Mesenteric fat pad (tissue), 1 donor: ENCODE results near the gene VAMP5. TPM values are rescaled to one million over a fixed set of nuclear protein-coding genes. Genes with fewer than 3 reads are reported as not detected.
"Not testable (repeated sequence)": the region's sequence is repeated elsewhere in the genome, so short reads cannot be mapped to it uniquely, and the experiment has no call there.

ENCODE experiments used
- DNase-seq: peaks from one replicate; pipeline ENCODE4 v3.0.0-alpha.2; 2020; ENCODE audit warnings: low spot score
- total RNA-seq: library from RNA; stranded (reverse); fragmentation: NEBNext Ultra II Directional; extraction: Animal tissue kit (Norgen Biotek cat#: 25700); gene quantifications from one replicate; pipeline ENCODE4 v1.2.1, GENCODE V29; 2021
- donor health status: DM: yes; HTN: yes; CAD: no.

VAMP5 gene
- total RNA-seq, 1 donor from 2014 or later: 70.3 TPM

DNA sequence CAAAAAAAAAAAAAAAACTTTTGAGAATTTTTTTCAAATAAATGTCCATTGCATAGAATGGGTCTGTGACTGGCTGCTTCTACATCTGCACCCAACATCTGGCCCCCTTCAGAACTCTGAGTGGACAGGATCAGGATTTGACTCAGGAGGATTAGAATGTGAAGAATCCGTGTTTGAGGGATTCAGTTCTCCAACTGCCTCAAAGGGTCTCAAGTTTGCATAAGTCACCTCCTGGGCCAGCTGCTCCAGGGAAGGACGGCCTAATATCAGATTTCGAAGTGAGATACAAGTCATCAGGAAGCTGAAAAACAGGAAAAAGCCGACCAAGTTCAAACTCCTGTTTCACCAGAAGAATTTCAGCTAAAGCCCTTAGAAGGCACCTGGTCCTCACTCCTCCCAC is 34.4 kb upstream of the VAMP5 start:
- DNase-seq: no peak

DNA sequence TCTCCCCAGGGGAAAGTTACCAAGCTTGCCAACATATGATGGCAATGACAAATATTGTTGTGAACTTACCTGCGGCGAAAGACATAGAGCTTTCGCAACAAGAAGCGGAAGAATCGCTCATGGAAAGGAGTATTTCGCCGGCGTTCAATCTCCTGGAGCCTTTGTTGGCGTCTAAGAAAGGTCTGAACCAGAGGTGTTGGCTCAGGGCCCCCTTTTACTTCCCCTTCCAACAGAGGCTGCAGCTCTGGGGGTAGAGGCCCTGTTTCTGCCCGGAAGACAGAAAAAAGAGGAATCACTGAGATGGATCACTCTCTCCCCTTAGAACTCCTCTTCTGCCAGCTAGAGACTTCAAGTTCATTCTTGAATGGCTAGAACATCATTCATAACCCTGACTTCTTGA is 33.7 kb upstream of the VAMP5 start:
- DNase-seq: no peak

DNA sequence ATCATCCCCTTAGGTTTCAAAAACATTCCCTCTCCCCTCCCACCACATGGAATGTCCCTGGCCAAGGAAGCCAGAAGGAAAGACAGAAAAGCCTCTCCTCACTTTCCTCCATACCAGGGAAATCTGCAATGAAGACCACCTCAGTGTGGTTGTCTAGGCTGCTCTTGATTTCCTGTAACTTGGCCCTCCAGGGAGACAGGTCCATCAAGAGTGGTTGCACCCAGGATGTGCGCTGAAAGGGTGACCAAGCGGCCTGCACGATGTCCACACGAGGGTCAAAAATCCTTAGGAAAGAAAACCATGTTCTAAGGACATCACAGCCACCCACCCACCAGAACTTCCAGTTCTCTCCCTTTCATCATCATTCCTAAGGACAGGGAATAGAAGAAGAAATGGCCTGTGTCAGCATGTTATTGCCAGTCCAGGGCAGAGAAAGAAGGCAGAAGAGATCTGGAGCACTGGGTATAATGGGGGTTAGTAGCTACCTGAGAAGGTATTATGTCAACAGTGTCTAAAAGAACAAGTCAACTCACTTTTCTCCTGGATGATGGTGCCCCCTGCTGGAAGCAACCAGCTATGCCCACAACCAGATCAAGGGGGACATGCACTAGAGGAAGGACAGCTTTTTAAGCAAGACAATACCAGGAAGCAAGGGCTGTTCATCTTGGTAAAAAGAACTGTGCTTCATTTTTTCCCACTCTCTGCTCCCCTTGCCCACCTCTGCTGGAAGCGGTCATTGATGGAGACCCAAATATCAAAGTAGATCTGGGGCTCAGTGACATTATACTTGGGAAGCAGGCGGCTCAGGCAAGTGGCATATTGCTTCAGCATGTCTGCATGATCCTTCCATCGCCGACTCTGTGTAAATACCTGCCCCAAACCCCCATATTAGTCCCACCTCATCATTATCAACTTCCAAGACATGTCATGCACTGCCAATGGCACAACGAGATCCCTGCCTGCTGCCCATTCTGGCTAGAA is 32.2 kb upstream of the VAMP5 start:
- no peak for DNase-seq

DNA sequence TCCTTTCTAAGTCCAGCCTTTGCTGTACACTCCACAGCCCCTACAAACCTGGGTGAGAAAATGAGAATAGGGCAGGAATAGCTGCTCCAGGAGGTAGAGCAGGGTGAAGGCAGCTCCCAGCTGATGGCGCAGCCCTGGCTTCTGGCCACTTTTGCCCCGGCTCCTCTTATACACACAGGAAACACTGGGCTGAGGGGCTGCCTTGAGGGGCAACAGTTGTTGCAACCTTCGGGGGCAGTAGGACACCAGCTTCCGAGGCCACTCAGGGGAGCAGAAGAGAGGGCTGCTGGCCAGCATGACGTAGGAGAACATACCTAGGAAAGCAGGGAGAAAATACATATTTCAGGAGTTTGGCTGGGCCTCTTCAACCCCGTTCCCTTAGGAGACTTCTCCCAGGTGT is 31.0 kb upstream of the VAMP5 start:
- DNase-seq: no peak

DNA sequence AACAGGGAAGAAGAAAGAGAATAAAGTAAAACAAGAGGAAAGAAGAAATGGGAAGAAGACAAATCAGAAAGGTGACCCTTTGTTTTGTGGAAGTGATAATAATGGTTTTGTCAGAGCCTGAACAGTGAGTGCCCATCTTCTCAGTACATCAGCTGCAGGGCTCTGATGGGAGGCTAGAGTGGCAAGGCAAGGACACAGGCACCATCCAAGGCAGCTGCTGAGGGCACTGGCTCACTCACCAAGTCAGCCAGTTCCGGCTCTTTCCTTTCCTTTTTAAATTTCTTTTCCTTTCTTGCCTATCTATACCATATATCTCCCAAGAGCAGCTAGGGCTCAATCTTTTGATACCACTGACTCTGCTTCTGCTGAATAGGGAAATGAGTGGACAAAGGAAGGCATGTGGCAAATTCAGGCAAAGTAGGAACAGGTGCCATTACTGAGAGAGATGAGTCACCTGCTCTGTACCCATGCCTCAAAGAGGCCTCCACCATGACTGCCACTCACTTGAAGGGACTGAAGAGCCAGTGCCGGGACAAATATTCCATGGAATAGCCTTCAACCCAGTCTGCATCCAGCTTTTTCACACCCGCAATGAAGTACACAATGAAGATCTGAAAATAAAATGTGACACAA is 29.1 kb upstream of the VAMP5 start:
- no peak for DNase-seq

DNA sequence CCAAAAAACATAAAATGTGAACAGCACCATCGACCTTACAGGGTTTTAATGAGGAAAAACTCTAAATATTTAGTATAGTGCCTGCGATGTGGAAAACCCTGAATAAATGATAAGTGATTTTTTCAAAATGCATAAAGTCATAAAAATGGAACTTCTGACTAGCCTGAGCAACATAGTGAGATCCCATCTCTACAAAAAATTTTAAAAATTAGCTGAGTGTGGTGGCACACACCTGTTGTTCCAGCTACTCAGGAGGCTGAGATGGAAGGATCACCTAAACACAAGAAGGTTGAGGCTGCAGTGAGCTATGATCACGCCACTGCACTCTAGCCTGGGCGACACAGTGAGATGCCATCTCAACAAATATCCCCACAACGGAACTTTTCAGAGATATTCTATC is 27.1 kb upstream of the VAMP5 start:
- no peak for DNase-seq

DNA sequence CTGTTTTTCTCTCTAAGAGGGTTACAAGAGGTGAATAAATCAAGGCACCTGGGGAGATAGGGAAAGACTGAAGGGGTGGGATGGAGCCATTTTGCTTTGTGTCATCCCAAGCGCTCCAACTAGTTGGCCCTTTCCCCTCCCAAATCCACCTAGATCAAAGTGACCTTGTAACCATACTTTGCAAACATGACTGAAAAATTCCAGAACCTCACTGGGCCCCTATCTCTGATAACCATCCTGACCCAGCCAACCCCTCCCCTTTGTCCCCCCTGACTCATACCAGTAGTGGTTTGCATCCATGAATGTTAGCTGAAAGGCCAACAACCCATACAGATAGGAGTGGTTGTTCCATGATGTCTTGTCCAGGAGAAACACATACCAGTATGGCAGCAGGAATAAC is 26.1 kb upstream of the VAMP5 start:
- DNase-seq: no peak

DNA sequence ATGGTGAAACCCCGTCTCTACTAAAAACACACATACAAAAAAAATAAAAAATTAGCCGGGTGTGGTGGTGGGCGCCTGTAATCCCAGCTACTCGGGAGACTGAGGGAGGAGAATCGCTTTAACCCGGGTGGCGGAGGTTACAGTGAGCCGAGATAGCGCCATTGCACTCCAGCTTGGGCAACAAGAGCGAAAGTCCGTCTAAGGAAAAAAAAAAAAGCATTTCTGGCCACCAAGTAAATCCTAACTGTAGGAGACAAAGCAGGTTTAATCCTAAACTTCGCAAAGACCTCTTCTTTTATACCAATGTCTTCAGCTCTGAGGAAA is 23.9 kb upstream of the VAMP5 start:
- DNase-seq: not testable (repeated sequence)

DNA sequence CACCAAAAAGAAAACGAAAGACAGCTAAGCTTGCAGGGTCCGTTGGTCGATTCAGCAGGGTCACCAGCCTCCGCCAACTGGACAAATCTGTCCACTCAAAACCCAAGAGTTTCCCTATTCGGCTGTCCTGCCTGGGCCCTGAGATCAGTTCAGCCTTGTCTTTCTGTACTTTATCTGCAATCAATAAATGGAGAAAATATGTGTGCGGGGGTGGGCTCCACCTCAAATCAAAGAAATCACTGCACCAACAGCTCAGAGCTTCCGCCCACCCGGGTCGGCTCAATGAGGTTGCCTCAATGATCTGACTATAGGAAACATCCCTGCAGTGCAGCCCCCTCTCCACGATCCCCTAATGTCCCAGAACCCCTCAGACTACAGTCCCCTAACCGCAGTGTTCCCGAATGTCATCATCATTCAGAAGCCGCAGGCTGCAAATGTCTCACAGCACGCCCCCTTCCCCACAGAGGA is 23.4 kb upstream of the VAMP5 start:
- DNase-seq: no peak

DNA sequence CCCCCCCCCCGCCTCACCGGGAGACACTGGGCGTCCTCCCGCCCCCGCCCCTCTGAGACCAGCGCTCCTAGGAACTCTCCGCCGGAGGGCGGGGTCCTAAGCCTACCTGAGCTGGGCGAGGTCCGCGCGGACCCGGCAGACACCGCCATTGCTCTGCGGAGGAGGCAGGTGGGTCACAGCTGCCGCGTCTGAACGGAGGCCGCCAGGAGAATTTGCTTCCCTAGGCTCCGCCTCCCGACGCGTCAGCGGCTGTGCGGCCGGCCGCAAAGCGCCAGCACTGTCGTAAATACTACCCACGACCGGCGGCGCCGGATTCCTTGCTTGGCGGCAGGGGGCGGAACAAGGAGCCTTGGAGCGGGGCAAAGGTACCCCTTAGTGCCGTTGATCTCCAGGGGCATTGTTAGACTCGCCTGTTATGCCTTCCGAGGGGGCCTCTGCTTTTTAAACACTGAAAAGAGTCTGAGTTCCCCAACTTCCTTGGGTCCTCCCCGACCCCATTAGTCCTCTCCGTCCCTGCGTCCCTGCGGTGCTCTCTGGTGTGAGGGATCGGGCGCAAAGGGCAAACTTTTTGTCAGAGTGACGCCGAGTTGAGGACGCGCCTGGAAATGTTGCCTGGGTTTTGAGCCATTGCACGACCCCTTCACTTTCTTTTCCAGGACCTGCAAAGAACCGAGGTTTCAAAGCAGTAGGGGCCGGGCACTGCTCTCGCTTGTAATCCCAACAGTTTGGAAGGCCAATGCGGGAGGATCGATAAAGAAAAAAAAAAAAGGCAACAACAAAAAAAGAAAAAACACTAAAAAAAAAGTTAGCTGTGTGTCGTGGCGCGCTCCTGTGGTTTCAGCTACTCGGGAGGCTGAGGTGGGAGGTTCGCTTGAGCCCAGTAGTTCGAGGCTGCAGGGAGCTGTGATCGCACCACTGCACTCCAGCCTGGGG is 22.7 kb upstream of the VAMP5 start, which contains the start of gene GGCX:
GGCX (minus strand) TSS at position 214 of the 933 bp plus-strand sequence; CDS start at position 149, 65 bp downstream.
- DNase-seq: peak; percentile 99

DNA sequence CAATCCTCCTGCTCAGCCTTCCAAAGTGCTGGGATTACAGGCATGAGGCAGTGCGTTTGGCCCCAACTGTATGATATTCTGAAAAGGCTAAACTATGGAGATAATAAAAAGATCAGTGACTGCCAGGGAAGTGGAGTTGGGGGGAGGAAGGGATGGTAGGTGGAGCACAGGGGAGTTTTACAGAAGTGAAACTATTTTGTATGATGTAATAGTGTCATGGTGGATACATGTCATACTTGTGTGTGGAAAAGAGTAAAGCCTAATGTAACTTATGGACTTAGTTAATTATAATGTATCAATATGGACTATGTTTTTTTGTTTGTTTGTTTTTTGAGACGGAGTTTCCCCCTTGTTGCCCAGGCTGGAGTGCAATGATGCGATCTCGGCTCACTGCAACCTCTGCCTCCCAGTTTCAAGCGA is 20.1 kb upstream of the VAMP5 start:
- DNase-seq: no peak

DNA sequence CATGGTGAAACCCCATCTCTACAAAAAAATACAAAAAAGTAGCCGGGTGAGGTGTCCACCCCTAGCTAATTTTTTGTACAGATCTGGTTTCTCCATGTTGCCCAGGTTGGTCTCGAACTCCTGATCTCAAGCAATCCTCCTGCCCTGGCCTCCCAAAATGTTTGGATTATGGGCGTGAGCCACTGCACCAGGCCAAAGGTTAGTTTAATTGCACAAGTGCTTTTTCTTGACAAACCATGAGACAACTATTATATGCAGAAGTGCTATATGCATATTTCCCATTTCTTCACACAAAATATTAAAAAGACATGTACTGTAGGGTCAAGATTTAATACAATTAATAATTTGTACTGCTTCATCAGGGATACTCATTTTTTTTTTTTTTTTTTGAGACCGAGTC is 18.0 kb upstream of the VAMP5 start:
- no peak for DNase-seq

DNA sequence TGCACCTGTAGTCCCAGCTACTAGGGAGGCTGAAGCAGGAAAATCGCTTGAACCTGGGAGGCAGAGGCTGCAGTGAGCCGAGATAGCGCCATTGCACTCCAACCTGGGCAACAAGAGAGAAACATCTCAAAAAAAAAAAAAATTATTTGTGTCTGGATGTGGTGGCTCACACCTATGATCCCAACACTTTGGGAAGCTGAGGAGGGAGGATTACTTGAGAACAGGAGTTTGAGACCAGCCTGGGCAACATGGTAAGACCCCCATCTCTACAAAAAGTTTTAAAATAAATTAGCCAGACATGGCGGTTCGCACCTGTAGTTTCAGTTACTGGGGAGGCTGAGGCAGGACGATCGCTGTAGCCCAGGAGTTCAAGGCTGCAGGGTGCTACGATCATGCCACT is 8.5 kb upstream of the VAMP5 start:
- DNase-seq: no peak

DNA sequence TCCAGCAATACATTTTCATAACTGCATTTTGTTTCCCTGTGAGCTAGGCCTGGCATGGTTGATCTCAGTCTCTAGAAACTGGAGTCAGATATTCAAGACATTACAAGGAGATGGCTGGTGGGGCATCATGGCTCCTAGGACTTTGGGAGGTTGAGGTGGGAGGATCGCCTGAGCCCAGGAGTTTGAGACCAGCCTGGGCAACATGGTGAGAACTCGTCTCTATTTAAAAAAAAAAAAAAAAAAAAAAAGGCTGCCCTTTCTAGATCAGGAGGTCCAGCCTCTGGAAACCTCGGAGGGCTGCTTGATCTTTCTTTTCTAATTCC is 7.2 kb upstream of the VAMP5 start:
- no peak for DNase-seq

DNA sequence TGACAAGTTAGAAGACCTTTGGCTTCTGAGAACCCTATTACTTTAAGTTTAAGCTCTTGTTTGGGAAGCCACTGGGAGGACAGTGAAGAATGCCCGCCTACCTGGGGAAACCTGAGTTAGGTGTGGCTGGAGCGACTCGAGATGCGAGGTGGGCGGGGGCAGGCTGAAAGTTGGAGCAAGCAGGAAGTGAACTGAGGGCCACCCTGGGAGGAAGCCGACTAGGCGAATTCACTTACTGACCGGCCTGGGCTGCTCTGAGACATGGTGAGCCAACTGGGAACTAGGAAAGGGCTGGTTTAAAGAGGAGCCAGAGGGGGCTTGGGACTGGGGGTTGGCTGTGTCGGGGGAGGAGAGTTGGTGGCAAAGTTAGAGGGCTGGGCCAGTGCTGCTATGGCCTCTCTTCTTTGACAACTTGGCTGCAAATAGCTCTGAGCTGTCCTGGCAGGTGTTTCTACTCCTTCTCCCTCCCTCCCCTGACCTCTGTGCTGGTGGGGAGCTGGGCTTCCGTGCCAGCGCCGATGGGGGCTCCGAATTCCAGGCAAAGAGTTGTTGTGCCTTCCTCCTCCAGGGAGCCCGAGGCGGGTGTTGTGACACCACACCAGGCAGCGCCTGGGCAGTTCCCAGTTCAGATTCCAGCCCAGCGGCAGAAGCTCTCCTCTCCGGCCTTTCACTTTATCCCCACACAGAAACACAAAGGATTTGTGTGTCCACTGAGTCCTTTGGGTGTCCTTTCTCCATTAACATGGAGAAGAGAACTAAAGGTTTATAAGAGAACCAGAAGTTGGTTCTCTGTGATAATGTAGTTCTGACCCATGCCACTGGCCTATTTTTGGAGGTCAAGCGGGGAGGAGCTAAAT is 6.6 kb upstream of the VAMP5 start, which contains the start of gene VAMP8:
VAMP8 (plus strand) TSS at position 201 of the 857 bp plus-strand sequence; CDS start at position 262, 61 bp downstream.
- DNase-seq: no peak

DNA sequence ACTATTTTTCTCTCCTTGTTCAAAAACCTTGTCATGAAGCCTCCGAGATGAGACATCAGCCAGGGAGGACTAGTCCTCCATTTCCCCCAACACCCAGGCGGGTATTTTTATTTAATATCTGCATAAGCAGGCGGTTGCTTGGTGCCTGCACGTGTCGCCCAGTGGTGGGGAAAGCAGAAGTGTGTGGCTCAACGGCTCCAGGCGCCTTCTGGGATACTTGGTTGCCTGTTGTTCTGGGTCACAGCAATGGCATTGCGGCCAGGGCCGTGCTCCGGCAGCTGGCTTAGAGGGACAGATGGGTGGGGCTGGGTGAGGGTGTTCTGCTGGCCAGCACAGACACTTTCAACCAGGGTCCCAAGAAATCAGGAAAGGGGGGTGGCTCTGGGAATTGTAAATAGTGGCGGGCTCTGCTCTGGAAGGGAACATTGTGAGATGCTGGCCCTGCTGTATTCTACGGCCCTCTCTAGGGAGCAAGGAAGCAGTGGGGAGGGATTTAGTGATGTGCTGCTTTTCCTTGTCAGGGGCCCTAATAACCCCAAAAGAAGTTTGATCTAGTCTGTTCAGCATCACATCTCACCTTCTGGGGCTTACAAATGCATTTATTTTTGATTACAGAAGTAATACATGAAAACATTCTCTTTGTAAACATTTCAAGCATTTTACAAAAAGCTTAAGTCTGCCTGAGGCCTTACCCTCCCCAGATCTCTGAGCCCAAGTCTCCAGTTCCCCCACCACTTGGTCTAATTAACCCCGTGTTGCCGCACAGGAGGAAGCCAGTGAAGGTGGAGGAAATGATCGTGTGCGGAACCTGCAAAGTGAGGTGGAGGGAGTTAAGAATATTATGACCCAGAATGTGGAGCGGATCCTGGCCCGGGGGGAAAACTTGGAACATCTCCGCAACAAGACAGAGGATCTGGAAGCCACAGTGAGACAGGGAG is 5.7 kb upstream of the VAMP5 start:
- DNase-seq: no peak

DNA sequence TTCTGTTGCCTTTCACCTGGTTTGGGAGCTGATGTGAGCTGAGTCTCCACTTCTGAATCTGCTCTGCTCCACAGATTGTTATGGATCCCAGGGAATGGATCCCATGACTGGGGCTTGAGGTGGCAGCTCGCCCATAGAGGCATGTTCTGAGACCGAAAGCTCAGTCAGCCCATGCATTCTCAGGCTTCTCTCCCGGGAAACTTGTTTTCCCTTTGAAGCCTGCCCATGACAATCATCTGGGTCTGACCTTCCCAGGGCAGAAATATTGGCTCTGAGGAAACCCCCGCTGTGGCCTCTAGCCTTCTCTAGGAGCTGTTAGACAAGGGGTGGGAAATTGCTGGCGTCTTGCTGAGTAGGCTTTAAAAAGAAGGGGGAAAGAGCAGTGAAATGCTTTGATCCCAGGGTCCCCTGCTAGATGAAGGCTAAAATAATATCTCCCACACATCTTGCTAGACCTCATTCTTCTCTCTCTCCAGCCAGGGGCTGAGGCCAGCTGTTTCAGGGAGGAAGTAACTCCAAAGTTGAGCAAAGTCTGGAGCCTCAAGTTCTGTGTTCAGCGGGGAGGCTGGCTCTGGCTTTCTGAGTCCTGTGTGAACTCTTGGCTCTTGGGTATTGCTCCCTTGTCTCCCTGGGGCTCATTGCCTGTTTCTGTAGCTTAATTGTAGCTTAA is 4.8 kb upstream of the VAMP5 start:
- DNase-seq: no peak

DNA sequence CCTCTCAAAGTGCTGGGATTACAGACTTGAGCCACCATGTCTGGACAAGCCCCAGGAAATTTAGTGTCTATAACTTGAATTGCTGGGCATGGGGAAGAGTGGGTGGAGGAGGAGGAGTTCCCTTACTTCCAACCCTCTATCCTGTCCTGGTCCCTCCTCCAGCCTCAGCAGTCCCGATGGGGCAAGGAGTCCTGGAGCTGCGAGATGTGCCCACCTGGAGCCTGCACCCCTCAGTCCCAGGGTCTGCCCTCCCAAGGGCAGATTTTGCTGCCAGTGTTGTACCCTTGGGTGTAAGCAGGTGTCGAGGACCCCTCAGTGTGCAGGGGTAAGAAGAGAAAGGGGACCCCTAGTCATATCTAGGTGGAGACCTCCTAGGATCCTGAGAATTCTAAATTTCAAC is 4.0 kb upstream of the VAMP5 start:
- no peak for DNase-seq

DNA sequence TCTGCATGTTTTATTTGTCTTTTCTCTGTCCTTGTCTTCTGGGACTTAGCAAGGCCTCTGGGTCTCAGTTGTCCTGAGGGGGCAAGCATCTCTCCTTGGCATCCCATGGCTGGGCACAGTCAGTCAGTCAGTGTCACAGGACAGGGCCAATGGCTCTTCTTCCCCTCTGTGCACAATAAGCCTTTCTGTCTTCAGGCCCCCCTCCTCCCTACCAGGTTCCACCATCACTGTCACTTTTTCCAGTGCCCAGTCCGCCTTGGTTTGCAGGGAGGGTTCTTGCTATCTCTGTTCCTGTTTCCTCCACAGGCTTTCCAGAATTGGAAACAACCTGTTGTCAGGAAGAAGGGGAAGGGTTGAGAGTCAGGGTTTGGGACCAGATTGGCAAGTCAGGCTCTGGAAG is 1.7 kb upstream of the VAMP5 start:
- DNase-seq: no peak
